Left renal pelvis (tissue), 4 donors: ENCODE measurements around the gene RUFY4. TPM values are rescaled to one million over a fixed set of nuclear protein-coding genes. Genes with fewer than 3 reads are reported as not detected.

ENCODE experiments used
- DNase-seq, 4 donors: peaks; one replicate each; pipeline ENCODE4 v3.0.0-alpha.2; 2013; ENCODE audit warnings: low read depth in 4 of 4, low spot score in 3 of 4
- polyA plus RNA-seq, 4 donors: library from polyadenylated mRNA; unstranded; fragments of 120-200 nt; gene quantifications; one replicate each; pipeline ENCODE4 v1.2.1, GENCODE V29; 2013; ENCODE audit not compliant: insufficient read length in 4 of 4

Gene RUFY4
- polyA plus RNA-seq, 4 donors: 0.11 to 0.50 (median 0.37) TPM; not detected in 1

DNA sequence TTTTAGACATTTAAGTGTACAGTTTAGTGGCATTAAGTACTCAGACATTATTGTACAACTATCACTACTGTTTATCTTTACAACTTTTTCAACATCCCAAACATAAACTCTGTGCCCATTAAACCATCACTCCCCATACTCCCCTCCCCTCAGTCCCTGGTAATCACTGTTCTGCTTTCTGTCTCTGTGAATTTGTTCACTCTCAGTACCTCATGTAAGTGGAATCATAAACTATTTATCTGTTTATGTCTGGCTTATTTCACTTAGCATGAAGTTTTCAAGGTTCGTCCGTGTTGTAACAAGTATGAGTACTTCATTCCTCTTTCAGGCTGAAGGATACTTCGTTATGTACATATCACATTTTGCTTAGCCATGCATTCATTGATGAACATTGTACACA is 9.8 kb upstream of the RUFY4 start:
- no peak for DNase-seq

DNA sequence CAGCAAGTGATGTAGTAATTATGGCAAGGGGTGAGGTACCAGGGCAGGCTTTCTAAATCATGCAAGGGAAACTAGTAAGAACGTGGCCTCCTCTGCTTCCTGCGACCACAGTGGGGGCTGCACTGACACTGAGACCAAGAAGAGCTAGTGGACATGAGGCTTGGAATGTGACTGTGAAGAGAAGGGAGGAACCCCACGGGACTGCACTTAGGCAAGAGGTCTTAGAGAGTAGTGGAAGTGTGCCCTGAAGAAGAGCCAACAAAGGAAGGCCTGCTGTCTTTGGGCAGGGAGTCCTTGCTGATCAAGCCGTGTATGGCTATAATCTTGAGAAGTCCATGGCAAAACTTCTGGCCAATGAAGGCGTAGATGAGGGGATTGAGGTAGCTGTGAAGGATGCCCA is 8.9 kb upstream of the RUFY4 start:
- DNase-seq: no peak

DNA sequence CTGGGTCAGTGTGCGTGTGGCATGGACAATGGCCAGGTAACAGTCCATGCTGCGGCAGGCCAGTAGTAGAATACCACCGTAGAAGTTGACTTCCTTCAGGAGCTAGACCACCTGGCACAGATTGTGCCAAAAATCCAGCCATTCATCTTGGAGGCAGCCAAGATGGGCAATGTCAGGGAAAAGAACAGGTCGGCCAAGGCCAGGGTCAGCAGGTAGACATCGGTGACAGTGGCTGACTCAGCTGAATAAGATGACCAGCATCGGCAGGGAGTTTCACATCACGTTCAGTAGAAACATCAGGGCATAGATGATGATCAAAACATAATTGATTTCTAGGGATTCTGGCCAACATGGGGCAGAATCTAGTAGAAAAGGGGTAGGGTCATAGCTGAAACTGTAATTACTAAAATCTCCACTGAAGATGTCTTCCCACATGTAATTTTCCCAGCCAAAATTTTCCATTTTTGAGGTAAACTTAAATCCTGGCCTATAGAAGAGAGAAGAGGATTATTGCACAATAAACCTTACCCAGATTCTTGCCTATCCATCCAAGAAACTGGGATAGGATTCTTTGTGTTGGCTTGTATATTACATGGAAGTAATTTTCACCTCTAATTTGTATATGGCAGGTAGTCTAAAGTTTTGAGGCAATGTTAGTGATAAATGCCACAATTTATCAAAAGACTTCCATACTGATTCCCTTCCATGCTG is 7.9 kb upstream of the RUFY4 start:
- DNase-seq: no peak

DNA sequence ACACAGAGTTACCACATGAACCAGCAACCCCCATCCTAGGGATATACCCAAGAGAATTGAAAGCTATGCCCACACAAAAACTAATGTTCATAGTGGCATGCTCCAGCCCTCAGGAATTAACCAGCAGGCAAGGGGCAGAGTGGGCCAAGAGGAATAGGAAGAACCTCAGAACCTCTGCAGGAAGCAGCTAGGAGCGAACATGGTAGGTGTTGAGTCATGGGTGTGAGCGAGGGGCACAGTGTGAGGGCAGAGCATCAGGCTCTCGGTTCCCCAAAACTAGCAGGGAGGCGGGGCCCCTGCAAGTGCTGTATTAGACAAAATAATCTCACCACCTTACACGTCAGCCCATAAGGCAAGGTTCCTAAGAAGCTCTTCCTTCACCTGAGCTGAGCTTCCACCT is 5.6 kb upstream of the RUFY4 start:
- no peak for DNase-seq

DNA sequence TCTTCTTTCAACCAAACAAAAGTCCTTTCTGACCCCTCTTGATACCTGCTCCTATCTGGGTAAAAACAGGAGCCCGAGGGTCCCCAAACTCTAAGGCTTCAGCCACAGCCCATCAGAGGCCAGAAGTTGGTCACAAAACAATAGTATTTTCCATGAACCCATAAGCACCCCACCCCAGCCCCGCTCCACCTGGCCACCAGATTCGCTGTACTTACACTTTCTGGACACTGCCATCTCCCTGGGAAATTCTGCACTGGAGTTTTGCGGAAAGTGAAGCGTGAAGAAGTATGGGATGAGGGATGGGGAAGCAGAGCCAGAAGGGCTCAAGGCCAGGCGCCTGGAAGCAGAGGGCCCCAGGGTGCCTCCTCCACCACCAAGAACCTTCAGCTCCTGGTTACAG is 5.2 kb upstream of the RUFY4 start:
- no peak for DNase-seq

DNA sequence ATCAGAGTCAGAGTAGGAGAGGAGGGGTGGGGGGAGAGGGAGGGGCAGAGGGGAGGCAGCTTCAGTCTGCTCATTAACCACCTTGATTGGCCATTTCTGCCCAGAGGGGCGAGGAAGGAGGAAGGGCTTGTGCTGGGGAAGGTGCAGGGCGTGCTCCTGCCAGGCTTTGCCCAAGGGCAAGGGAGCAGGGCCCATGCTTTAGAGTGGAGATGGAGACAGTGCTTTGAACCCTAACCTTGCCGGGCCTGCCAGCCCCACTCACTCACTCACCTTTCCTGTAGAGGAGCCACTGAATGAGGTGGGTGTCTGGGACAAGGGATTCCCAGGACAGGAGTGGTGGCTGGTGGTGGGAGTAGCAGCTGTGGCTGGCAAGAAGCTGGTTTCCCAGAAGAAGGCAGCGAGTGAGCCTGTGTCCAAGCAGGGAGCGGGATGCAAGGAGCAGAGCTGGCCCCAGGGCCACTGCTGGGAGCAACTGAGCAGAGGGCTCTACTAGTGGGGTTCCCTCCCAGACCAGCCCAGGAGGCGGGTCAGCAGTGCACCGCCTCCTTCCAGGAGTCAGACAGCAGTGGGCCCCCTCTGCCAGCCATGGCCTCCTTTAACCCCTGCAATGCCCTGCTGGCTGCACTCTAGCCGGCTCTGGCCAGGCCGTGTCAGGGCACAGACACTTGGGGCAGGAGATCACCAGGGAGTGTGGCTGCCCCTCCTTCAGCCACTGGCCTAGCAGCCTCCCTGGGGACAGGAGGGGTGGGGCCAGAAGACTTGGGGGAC is 3.6 kb upstream of the RUFY4 start:
- no peak for DNase-seq

DNA sequence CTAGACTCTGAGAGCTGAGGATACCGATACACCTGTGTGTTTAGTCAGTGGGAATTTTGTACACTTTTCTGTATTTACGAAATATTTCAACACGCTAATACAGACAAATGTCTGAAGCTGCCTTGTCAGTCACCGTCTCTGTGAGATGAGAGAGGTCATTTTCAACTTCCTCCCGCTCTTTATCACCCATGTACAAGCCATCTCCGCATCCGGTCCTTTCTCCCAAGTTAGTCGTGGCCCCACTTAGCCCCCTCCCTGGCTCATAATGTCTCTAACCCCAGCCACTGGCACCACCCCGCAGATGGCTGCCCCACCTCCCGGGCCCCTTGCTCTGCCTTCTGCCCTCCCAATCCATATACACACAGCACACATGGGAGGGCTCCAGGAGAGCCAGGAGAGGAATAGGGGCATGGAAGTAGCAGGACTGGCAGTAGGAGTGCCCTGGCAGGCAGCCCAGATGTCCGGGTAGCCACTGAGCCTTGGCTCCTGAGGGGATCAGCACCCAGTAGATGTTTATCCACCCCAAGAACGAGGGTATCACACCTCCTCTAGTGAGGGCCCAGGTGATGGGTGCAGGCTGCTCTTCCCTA is 2.0 kb upstream of the RUFY4 start:
- no peak for DNase-seq

DNA sequence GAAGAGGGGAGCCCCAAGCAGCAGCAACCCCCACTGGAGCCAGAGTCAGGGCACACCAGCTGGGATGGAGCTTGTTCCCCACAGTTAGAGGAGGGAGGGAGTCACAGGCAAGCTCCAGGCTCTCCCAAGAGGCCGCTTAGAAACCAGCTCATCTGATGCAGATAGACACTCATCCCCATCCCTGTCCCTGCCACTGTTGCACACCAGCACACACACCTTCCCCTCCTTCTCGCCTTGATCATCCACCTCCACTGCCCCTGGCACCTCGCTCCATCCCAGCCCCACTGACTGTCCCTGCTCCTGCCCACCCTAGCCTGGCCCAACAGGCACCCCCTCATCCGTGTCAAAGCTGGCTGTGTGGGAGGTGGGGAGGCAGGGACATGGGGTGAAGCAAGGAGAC is 1.5 kb upstream of the RUFY4 start:
- DNase-seq: no peak

DNA sequence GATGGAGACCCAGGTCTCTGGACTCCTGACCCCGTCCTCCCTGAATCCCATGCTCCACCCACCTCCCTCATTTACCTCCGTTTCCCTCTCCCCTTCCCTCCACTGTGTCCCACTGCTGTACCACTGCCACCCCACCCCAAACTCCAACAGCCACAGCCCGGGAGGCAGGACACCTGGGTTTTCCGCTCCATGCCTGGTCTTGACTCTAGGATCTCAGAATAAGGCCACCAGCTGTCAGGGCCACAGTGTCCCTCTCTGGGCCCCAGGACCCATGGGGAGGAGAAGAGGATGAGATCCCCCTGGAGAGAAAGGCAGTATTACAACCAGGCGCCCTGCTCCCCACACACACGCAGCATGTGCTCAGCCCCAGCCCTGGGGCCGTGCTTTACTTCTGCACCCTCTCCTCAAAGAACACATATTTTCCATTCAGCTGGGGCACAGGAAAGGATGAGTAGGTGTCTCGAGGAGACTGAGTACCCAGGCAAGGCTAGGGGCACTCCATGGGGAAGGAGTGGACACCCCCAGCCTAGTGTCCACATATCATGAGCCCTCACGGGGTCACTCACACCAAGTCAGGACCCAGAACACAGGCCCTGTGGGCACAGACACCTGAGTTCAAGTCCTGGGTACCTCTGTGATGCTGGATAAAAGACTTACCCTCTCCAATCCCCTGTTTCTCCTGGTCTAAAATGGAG is 700 bp downstream of the RUFY4 start:
- no peak for DNase-seq

DNA sequence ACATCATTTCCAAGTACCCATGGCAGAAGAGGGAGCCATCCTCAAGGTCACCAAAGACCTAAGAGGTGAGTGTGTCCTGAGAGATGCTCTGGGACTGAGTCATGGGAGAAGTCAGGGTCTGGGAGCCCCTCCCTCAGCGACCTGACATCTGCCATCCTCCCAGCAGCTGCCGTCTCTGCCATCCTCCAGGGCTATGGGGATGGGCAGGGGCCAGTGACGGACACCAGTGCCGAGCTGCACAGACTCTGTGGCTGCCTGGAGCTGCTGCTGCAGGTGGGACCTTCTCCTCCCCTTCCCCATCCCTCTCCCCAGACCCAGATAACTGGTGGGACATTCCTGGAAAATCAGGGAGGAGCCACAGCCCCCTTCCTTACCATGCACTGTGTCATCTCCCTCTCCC is 1.5 kb downstream of the RUFY4 start:
- DNase-seq: no peak

DNA sequence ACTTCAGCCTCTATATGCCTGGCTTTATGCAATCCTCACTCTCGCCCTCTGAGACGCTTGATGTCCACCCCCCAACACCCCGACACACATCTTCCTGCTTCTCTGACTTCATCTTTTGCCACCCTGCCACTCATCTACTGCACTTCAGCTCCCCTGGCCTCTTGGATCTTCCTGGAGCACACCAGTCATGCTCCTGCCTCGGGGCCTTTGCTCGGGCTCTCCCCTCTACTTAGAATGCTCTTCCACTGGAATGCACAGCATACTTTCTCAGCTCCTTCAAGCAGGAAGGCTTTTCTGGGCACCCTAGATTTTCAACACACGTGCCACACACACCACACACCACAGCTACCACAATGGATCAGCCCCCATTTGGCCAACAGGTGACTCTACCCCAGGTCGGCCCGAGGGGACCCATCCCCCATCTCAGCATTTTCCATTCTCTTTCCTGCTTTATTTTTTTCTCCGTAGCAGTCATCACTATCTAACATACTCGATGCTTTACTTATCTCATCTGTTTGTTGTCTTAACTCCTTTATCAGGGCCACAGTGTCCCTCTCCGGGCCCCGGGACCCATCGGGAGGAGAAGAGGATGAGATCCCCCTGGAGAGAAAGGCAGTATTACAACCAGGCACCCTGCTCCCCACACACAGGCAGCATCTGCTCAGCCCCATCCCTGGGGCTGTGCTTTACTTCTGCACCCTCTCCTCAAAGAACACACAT is 2.3 kb downstream of the RUFY4 start:
- no peak for DNase-seq

DNA sequence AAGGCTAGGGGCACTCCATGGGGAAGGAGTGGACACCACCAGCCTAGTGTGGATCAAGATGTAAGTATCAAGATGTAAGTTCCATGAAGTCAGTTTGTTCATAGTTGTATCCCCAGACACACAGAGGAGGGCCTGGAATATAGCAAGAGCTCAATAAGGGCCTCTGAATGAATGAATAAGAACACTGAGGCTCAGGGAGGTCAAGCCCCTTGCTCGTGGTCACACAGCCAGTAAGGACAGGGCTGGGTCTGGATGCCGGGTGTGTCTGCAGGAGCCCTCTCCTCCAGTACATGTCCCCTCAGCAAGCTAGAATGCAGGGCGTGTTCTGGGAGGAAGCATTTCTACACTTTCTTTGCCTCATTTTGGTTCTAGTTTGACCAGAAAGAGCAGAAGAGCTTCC is 2.9 kb downstream of the RUFY4 start:
- DNase-seq: no peak

DNA sequence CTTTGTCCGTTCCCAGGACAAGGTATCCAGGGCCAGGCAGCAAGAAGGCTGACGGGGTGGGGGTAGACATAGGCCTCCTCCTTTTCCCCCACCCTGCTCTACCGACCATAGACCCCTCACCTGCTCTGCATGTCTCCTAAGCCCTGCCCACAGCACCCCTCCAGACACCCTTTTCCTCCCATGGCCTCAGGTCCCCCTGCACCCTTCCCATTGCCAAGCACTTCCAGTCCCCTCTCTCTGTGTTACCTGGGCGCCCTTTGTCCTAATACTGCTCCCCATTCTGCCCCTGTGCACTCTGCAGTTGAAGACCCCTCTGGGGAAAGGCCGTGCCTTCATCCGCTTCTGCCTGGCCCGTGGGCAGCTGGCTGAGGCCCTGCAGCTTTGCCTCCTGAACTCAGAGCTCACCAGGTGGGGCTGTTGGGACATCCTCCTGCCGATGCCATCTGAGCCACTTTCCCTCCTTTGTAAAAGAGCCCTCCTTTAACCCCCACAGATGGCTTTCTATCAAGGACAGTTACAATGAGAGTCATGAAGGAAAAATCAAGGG is 3.5 kb downstream of the RUFY4 start:
- DNase-seq: no peak

DNA sequence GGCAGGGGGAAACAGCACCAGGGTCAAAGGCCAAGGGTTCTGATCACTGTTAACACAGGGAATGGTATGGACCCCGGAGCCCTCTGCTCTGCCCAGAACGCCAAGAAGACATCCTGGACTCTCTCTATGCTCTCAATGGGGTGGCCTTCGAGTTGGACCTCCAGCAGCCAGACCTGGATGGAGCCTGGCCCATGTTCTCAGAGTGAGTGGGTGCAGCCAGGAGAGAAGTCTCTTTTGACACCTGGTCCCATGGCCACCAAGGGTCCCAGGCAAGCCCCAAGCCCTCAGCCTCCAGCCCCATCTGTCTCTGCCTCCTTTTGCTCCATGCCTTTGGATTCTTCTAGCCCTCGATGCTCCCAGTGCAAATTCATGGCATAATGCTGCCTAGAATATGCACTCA is 4.1 kb downstream of the RUFY4 start:
- DNase-seq: no peak

DNA sequence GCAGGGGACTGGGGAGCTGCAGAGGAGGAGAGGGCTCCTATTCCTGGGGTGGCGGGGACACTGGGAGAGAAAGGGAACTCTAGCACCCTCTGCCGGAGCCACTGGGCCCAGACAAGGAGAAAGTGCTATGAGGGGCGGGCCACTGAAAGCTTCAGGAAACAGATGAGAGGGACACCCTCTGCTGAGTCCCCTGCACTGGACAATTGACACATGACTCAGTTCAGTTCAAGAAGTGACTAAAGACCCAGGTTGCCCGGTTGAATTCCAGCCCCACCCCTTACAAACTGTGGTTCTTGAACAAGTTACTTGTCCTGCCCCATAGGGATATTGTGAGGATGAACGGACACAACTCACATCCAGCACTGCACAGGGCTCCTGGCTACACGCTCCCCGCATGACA is 5.0 kb downstream of the RUFY4 start:
- DNase-seq: no peak

DNA sequence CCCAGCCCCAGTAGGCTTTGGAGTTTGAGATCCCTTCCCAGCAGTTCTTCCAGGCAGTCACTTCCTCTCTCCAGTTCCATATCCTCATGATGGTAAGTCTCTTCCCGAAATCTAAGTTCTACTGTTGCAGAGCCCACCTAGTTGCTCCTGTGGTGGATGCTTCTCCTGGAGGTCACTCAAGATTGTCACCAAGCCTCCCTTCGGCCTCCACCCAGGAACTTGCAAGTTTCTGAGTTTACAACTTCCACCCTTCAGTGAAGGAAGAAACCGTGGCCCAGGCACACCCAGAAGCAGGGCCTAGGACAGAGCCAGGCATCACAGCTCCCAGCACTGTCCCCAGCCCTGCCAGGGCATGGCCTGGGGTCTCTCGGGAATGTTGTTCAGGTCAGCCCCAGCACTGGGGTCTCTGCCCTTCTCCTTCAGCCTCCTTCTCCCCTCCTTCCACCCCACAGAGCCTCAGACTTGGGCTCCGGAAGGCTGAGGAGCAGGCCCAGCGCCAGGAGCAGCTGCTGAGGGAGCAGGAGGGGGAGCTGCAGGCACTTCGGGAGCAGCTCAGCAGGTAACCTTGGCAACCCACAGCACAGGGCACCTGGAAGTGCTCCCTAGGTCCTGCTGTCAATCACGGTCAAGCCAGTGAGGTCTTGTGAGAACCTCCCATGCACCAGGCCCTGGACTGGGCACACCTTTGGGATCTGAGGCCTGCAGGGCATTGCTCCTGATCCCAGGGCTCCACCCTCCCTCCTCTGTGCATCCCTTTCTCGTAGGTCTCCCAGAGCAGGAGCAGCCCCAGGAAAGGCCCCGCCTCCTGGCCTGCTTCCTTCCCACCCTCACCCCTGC is 7.1 kb downstream of the RUFY4 start:
- no peak for DNase-seq

DNA sequence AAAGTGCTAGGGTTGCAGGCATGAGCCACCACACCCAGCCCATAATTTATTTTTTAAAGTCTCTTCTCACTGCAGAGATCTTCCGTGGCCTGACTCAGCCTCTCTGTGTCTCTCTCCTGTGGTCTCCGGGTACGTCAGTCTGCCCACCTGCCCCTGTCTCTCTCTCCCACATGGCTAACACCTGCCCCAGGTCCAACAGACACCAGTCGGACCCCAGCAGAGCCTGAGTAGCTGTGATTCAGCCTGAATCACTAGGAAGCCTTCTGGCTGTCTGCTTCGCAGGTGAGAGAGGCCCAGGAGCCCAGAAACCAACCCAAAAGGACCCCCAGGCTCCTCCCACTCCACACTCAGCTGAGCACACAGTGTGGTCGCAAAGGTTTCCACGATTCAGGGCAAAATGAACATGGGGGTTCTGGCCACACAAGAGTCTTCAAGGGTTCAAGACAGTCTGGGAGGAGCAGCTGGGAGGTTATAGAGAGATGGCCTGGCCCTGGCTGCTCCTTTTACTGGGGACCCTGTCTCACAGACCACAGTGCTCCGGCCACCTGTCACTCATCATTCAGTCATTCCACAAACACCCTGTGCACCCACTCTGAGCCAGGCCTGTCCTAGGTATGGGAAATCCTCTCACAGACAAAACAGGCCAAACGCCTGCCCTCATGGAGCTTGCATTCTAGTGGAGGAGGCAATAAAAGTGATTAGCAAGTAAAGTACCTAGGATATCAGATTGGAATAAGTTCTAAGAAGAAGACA is 8.6 kb downstream of the RUFY4 start:
- DNase-seq: no peak

DNA sequence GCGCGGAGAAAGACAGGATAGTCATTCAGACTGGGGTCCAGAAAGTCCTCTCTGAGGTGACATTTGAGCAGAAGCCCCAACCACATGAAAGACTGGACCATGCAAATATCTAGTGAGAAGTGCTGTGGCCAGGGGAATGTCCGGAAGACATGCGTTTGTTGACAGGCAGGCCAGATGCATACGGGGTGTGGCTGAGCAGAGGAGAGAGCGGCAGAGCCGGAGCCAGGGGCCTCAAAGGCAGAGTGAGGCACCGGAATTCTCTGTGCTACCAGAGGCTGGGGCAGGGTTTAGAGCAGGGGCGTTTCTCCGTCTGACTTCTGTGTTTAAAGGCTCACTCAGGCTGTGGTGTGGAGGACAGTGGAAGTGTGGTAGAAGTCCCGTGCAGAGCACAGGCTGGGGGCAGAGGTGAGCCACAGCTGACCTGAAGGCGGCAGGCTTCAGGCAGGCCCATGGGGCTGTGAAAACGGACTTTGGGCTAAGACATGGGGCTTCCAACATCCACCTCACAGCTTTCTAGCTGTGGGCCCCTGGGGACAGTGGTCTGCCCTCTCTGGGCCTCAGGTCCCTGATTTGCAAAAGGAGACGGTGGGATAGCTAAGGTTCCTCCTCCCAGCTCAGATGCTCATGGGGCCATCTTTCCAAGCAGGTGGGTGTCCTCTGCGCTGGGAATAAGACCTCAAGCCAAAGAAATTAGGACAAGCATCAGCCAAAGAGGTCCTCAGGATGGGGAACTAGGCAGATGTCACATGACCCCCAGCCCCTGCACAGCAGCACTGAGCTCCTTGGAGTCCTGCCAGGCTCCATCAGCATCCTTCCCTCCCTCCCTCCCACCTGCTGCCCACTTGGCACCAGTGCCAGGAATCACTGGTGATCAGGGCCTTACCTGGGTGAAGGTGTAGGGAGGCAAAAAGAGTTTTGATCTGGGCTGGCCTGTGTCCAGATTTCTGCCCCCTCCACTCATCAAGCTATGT is 11.2 kb downstream of the RUFY4 start:
- no peak for DNase-seq
